Measurements from ENCODE around the gene UCHL5. TPM values are rescaled to one million over a fixed set of nuclear protein-coding genes. Genes with fewer than 3 reads are reported as not detected.

Gene UCHL5
- total RNA-seq, 2 donors from 2014 or later, result 21.0 to 40.8 TPM

- Histone ChIP-seq H3K4me1 (ENCODE audit: control insufficient read depth in 1 of 2, low read depth in 2 of 2) (peaks cover 0 to 14% of the 10 kb centered on the region in 2 donors), H3K4me3 (no peak overlapping the region), H3K27ac (no peak overlapping the region), H3K27me3 (replicated peaks; ENCODE audit: insufficient read depth) (no peaks in the 10 kb centered on the region), H3K36me3 (peaks cover 4% of the 10 kb centered on the region), H3K9me3 (no peaks in the 10 kb centered on the region)
- DNase-seq (ENCODE audit: low spot score) (no peak), ATAC-seq (ENCODE audit: insufficient number of reproducible peaks, low FRiP score, low read depth) (no peak)
- TF ChIP-seq CTCF (IDR thresholded peaks at IDR 0.05), result no peak
These were observed 45.5 kb downstream of the UCHL5 start for GRCh38 chr1:193013707-193014106.

- peaks cover 0 to 14% of the 10 kb centered on the region in 2 donors for H3K4me1 ChIP-seq (ENCODE audit: control insufficient read depth in 1 of 2, low read depth in 2 of 2)
- no peak for TF ChIP-seq CTCF (IDR thresholded peaks at IDR 0.05)
- H3K27ac ChIP-seq, result no peak overlapping the region
- peaks cover 4% of the 10 kb centered on the region for H3K36me3 ChIP-seq
- H3K27me3 ChIP-seq (replicated peaks; ENCODE audit: insufficient read depth), result no peaks in the 10 kb centered on the region
- no peak overlapping the region for H3K4me3 ChIP-seq
- H3K9me3 ChIP-seq, result no peaks in the 10 kb centered on the region
- no peak for ATAC-seq (ENCODE audit: insufficient number of reproducible peaks, low FRiP score, low read depth)
- no peak for DNase-seq (ENCODE audit: low spot score)
These were observed 46.2 kb downstream of the UCHL5 start for GRCh38 chr1:193013005-193013404.

- Histone ChIP-seq H3K27me3 (replicated peaks; ENCODE audit: insufficient read depth) (no peaks in the 10 kb centered on the region), H3K4me1 (ENCODE audit: control insufficient read depth in 1 of 2, low read depth in 2 of 2) (peaks cover 0 to 14% of the 10 kb centered on the region in 2 donors), H3K4me3 (no peak overlapping the region), H3K27ac (no peak overlapping the region), H3K9me3 (no peaks in the 10 kb centered on the region), H3K36me3 (peaks cover 4% of the 10 kb centered on the region)
- TF ChIP-seq CTCF (IDR thresholded peaks at IDR 0.05), result no peak
- DNase-seq (ENCODE audit: low spot score) (no peak), ATAC-seq (ENCODE audit: insufficient number of reproducible peaks, low FRiP score, low read depth) (no peak)
These were observed 47.8 kb downstream of the UCHL5 start for GRCh38 chr1:193011406-193011805.

GRCh38 chr1:193009501-193009900 lies 49.7 kb downstream of the UCHL5 start:
- Histone ChIP-seq H3K4me3 (no peak overlapping the region), H3K27me3 (replicated peaks; ENCODE audit: insufficient read depth) (no peaks in the 10 kb centered on the region), H3K4me1 (ENCODE audit: control insufficient read depth in 1 of 2, low read depth in 2 of 2) (peaks cover 0 to 14% of the 10 kb centered on the region in 2 donors), H3K9me3 (peaks cover 2% of the 10 kb centered on the region), H3K27ac (no peak overlapping the region), H3K36me3 (no peaks in the 10 kb centered on the region)
- ATAC-seq (ENCODE audit: insufficient number of reproducible peaks, low FRiP score, low read depth), result no peak
- no peak for DNase-seq (ENCODE audit: low spot score)
- TF ChIP-seq CTCF (IDR thresholded peaks at IDR 0.05), result no peak

GRCh38 chr1:193005785-193006184 lies 53.4 kb downstream of the UCHL5 start:
- ATAC-seq (ENCODE audit: insufficient number of reproducible peaks, low FRiP score, low read depth) (no peak), DNase-seq (ENCODE audit: low spot score) (no peak)
- Histone ChIP-seq H3K27me3 (replicated peaks; ENCODE audit: insufficient read depth) (no peaks in the 10 kb centered on the region), H3K4me3 (no peak overlapping the region), H3K27ac (no peak overlapping the region), H3K36me3 (no peaks in the 10 kb centered on the region), H3K9me3 (peaks cover 7% of the 10 kb centered on the region), H3K4me1 (ENCODE audit: control insufficient read depth in 1 of 2, low read depth in 2 of 2) (no peaks in the 10 kb centered on the region)
- TF ChIP-seq CTCF (IDR thresholded peaks at IDR 0.05), result no peak

Data from thoracic aorta (tissue), 2 donors.